NCI-H510A (cell line): ENCODE measurements around the gene ADAM15.

Source experiments
- DNase-seq: peaks from one replicate; lab custom pipeline; 2025; lab: John Stamatoyannopoulos, UW

ADAM15 gene

DNA sequence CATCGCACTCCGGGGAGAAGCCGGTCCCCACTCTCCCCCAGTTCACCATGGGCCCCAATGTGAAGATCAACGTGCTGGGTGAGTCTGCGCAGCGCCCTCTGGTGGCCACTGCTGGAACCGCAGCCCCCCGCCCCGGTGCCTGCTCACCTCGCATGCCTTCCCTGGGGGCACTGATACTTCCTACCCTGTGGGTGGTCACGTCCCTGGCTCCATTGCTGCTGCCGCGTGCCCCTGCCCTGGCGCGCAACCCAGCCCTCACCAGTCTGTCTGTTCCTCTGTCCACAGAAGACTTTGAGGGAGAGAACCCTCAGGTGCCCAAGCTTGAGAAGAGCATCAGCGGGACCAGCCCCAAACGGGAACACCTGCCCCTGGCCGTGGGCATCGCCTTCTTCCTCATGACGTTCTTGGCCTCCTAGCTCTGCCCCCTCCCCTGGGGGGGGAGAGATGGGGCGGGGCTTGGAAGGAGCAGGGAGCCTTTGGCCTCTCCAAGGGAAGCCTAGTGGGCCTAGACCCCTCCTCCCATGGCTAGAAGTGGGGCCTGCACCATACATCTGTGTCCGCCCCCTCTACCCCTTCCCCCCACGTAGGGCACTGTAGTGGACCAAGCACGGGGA is 35.1 kb downstream of the ADAM15 start:
- DNase-seq = no peak

DNA sequence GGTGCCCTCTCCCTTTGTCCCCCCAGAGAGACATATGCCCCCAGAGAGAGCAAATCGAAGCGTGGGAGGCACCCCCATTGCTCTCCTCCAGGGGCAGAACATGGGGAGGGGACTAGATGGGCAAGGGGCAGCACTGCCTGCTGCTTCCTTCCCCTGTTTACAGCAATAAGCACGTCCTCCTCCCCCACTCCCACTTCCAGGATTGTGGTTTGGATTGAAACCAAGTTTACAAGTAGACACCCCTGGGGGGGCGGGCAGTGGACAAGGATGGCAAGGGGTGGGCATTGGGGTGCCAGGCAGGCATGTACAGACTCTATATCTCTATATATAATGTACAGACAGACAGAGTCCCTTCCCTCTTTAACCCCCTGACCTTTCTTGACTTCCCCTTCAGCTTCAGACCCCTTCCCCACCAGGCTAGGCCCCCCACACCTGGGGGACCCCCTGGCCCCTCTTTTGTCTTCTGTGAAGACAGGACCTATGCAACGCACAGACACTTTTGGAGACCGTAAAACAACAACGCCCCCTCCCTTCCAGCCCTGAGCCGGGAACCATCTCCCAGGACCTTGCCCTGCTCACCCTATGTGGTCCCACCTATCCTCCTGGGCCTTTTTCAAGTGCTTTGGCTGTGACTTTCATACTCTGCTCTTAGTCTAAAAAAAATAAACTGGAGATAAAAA is 35.9 kb downstream of the ADAM15 start:
- DNase-seq = no peak

DNA sequence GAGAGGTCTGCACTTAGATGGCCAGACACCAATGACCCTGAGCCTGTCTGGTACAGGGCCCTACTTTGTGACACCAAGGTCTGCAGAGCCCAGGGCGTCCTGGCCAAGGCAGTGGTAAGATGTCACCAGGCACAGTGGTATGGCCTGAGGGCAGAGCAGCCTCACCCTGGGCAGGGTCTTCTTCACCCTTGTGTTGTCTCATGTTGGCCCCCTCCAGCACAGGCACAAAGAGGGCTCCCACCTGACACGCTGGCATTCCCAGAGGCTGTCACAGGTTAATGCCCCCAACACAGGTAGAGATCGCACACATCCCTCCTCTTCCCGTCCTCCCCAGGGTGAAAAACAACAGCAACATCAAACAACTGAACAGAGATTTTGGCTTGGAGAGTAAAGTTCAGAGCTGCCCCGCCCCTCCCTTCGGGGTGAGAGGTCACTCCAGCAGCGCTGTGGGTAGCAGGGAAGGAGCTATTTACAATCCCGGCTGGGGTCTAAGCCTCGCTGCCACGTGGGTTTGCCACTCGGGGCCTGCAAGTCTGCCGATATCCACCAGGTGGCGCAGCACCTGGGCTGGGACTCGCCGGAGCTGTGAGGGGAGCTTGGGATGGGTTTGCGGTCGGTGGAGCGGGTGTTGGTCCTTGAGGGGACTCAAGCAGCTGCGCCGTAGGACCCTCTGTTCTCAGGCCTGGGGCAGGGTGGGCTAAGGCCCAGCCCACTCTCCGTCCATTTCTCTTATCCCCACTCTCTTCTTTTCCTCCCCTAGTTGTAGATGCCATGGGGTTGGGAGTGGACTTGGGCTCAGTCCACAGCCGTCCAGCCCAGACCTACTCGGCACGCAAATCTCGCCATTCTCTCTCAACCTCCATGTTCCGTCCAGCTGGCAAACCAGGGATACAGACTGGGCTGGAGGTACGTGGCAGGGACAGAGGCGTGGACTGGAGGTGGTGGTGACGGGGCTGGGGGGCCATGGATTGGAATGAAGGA is 40.2 kb downstream of the ADAM15 start:
- DNase-seq = no peak

DNA sequence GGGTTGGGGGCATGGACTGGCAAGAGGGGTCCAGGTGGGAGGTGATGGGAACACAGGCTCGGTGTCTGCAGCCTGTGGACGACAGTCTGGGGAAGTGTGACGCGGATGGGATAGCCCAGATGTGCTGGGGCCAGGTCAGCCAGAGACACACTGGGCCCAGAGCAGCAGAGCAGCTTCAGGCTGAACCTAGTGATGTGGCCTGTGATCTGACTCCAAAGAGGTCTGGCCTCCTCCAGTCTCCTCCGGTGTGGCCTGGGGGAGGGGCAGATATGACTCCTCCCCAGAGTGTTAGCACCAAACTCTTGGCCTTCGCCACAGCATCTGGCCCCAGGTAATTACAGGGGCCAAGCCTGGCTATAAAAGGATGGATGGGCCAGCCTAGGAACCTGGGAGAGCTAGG is 41.0 kb downstream of the ADAM15 start:
- no peak for DNase-seq

GRCh38 chr1:155092641-155093040 is 41.5 kb downstream of the ADAM15 start:
- DNase-seq = no peak

DNA sequence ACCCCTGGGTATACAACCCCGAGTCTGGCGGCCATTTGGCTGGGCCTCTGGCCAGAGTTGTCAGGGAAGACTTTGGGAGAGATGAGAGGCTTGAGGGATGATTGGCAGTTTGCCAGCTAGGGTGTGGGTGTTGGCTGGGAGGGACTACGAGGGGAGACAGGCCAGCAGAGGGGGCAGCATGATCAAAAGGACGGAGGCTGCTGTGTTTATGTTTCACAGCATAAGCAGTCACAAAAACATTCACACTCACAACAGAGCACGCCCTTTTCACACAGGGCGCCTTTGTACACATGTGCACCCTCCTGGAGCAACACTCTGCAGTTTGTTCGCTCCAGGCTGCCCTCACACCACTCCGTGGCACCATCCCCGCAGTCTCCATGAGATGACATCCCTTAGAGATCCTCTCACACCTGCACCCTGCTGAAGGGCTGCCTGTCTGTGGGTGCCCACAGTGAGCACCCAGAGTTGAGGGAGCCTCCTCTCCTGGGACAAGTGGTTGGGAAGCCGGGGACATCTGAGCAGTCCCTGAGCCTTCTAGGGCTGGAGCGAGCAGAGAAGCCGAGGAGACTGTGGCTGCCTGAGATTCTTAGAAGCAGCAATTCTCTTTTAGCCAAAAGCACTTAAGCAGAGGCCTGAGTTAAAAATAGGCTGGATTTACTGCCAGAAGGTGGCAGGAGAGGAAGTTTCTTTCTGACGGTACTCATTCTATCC is 43.0 kb downstream of the ADAM15 start:
- DNase-seq = peak; percentile 40

- DNase-seq = no peak
Observed at GRCh38 chr1:155094622-155094948, 43.5 kb downstream of the ADAM15 start.

- no peak for DNase-seq
Observed at GRCh38 chr1:155099331-155099730, 48.2 kb downstream of the ADAM15 start.

- no peak for DNase-seq
Observed at GRCh38 chr1:155103325-155103724, 52.2 kb downstream of the ADAM15 start.

- no peak for DNase-seq
Observed at GRCh38 chr1:155104605-155105534, 53.8 kb downstream of the ADAM15 start.

GRCh38 chr1:155105604-155106011 is 54.5 kb downstream of the ADAM15 start:
- no peak for DNase-seq

- peak; percentile 37 for DNase-seq
Observed at GRCh38 chr1:155106862-155107261, 55.7 kb downstream of the ADAM15 start.

GRCh38 chr1:155107309-155108264 is 56.5 kb downstream of the ADAM15 start:
- DNase-seq = no peak

DNA sequence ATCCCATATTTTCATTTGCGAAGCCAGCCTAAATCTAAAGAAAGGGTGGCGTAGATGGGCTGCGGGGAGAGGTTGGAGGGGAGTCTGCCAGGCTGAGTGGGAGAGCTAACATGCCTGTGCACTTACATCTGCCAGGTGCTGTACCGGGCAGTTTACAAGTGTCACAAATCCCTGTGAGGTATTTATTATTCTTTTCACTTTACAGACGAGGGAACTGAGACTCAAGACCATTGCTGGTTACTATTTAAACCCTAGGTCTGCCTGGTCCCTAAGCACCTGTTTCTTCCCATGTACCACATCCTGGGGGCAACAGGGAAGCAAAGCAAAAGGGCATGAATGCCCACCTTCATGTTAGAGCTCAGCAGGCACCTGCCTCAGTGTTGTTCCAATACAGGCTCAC is 57.2 kb downstream of the ADAM15 start:
- no peak for DNase-seq

DNA sequence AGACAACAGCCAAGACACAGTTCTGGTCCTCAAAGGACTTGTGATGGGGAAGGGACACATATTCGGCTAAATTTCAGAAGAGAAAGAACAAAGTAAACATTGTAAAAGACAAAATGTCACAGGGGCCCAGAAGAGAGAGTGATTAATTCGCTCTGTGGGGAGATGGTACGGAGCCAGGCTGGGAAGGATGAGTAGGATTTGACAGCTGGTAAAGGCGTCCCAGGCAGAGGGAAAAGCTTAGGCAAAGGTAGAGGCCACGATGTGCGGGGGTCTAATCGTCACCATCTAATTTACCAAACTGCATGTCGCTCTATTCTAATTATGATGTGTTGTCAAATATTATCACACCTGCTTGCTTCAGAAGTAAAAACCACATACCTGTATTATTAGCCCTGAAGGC is 59.3 kb downstream of the ADAM15 start:
- no peak for DNase-seq

DNA sequence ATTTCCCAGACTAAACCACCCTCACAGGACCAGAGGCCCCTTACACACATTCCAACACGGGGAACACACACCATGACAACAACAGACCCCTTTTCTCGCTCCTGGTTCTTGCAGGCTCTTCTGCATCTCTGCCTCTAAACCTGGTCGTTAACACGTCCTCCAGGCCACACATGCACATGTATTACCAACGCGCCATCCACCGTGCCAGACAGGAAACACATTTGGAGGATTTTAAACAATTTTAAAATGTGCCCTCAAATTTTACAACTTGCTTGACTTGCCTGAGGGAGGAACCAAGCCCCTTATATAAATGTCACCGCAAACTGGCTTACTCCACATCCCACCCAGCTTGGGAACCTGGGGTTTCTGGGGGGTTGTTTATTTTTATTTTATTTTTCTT is 59.7 kb downstream of the ADAM15 start:
- DNase-seq = no peak
